ENCODE measurements around the gene MYRIP.
"Not testable (repeated sequence)": the region's sequence is repeated elsewhere in the genome, so short reads cannot be mapped to it uniquely, and the experiment has no call there.

The MYRIP gene

DNA sequence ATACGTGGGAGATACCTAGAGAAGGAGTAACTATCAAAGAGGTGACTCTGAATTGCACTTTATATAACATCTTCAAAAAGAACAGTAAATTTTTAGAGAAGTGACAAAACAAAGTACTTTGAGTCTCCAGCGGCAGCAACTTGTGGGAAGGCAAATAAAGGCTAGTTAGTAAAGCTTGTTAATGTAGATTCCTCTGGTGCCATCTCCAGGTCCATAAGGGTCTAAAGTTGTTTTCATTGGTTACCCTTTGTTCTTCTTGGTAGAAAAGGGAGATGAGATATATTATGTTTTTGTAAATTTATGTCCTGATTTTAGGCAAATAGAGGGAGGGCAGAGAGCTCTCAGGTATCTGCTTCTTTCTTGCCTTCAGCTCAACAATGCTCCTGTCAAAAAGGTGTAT, 161.6 kb downstream of the MYRIP start:
- DNase-seq (ENCODE audit: low spot score) = no peak

GRCh38 chr3:39971559-39972031, 162.2 kb downstream of the MYRIP start:
- DNase-seq (ENCODE audit: low spot score) = no peak

- no peak for DNase-seq (ENCODE audit: low spot score)
Measured at GRCh38 chr3:39972508-39972907, 163.1 kb downstream of the MYRIP start.

DNA sequence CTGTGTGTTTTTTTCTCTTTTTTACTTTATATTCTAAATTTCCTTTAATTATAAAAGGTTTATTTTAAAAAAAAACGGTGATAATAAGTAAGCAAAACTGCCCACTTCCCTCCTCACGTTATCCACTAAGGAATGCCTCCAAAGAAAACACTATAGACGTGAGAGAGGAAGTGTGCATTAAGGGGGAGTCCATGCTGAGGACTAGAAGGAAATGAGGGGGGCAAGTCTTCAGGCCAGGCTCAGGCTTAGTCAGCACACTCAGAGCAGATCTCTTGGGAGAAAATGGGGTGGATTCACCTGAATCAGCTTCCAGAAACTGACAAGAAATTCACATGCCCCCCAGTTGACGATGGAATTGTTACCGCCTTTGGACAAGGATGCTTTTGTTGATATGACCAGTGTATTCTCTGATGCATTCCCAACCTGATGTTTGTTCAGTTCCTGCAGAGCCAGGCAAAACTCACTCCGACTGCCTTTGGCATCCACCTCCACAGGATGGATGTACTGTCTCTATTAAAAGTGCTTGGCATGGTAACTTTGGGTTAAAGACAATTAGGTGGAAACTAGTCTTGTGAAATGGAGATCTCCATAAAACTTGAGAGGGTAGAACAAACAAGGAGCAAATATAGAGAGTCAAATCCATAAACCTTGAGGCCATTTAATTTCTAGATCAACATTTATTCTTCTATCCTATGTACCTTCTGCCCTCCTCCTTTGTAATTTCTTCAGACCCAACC, 167.8 kb downstream of the MYRIP start:
- no peak for DNase-seq (ENCODE audit: low spot score)

GRCh38 chr3:39978308-39978707, 168.9 kb downstream of the MYRIP start:
- DNase-seq (ENCODE audit: low spot score) = no peak

DNA sequence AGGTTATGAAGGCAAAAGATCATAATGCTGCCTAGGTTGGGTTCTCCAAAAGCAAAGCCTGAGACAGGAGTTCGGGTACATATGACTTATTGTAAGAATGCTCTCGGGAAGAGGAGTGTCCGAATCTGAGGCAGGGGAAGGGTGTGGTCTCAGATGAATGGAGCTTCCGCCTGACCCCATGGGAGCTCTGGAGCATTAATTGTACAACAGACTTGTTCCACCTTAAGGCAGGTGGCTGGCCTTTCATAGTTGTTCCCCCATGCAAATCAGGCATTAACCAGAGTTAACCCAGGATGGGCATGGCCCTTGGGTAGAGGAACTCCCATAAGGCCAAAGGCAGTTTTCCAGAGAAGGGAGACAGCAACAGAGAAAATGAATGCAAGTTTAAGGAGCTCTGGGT, 170.6 kb downstream of the MYRIP start:
- DNase-seq (ENCODE audit: low spot score) = no peak

- DNase-seq (ENCODE audit: low spot score) = no peak
Measured at GRCh38 chr3:39980781-39981180, 171.4 kb downstream of the MYRIP start.

DNA sequence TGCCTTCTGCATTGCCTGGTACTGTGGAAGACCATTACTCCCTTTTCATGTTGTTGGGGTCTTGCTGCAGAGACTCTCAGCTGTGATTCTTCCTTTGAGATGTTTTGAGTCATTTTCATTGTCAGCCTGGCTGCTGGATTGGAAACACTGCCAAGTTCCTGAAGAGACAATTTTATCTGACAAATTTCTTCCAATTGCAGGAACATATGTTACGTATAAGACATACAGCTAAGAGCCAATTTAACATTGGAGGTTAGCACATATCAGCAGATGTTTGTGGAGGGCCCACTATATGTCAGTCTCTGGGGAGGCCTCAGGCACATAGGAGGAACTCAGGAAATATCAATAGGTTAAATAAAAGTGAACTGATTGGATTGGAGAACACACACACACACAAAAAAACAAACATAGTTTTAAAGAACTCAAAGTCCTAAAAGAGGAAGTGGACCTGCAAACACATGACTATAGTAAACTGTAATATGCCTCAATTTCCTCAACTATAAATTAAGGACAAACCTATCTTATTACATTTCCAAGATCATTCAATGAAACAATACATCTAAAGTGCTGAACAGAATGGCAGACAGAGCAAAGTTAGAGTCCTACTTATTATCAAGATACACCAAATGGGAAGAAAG, 172.3 kb downstream of the MYRIP start:
- no peak for DNase-seq (ENCODE audit: low spot score)

- DNase-seq (ENCODE audit: low spot score) = no peak
Measured at GRCh38 chr3:39982665-39983357, 173.4 kb downstream of the MYRIP start.

- DNase-seq (ENCODE audit: low spot score) = peak; percentile 36
Measured at GRCh38 chr3:39989746-39990145, 180.3 kb downstream of the MYRIP start.

DNA sequence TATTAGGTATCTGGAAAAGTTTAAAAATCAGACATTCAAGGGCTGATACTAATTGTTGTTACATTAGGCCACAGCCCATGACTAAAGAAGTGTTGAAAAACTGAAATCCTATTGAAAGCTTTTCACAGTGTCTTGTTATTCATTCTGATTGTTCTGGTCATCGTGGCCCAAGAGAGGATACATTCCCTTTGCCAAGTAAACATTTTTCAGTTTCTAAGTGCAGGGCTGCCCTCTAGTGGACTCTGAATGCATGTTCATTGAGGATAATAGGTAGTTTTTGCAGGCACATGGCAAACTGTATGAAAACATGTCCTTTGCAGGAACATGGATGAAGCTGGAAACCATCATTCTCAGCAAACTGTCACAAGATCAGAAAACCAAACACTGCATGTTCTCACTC, 181.1 kb downstream of the MYRIP start:
- peak; percentile 55 for DNase-seq (ENCODE audit: low spot score)

DNA sequence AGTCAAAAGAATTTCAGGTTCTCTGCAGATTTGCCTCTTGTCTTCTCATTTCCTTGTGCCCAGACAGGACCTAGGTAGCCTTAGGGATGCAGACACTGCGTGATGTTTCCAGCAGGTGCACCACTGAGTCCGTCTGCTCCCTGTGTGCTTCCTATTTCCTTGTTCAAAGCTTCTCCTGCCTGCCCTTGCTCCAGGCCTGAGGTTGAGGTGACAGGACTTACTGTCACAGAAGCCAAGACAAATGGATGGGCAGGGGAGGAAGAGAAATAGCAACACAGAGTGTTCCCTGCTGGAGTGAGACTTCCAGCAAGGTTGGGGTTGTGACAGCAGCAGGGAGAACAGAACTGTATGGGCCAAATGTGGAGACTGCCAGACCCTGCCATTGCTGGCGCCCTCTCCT, 199.4 kb downstream of the MYRIP start:
- DNase-seq (ENCODE audit: low spot score) = no peak

DNA sequence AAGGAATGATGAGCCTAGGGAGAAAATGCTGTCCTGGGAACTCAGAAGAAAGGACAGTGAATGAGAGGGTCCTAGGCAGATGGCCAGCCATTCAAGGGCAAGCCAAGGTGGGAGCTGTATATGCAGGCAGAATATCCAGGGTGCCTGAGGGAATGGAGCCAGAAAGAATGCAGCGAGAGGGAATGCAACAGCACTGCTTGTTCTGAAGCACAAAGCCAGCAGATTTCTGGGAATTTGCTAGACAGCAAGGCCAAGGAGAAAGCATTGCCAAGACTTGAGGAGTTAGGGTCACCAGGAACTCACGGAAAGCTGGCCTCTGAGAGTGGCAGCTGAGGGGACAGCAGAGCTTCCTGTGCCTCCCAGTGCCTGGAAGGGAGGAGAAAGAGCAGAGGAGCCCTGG, 200.6 kb downstream of the MYRIP start:
- no peak for DNase-seq (ENCODE audit: low spot score)

- DNase-seq (ENCODE audit: low spot score) = no peak
Measured at GRCh38 chr3:40012381-40012780, 203.0 kb downstream of the MYRIP start.

DNA sequence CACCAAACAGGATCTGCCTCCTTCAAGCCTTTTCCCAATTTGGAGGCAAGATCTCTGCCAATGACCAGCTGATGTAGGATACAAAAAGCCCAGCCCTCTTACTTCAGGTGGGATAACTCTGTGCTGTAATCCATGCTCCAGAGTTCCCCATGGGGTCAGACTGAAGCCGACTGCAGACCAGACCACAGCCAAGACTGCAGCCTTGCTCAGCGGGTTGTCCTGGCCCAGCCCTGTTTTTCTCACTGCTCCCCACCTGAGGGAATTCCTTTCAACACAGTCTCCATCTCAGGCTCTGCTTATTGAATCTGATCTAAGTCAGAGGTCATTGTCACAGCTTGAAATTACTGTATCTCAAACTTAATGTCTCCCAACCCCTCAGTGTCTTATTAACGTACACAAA, 207.0 kb downstream of the MYRIP start:
- DNase-seq (ENCODE audit: low spot score) = no peak

DNA sequence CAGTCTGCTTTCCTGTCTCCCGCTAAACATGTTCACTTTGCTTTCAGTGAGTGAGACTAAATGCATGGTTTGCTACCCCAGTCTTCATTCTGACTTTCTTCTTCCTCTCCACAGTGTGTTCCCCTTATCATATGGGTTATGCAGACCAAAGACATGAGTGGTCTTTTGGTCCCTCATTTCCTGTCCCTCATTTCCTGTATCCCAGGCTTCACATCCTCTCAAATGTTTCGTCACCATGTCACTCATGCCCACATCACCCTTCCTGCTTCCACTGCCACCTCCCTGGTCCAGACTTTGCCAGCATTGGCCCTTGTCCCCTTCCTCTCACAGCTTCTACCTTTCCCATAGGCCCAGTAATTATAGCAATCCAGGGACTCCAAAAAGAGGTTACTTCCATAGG, 209.0 kb downstream of the MYRIP start:
- DNase-seq (ENCODE audit: low spot score) = no peak

GRCh38 chr3:40019376-40019775, 210.0 kb downstream of the MYRIP start:
- no peak for DNase-seq (ENCODE audit: low spot score)

DNA sequence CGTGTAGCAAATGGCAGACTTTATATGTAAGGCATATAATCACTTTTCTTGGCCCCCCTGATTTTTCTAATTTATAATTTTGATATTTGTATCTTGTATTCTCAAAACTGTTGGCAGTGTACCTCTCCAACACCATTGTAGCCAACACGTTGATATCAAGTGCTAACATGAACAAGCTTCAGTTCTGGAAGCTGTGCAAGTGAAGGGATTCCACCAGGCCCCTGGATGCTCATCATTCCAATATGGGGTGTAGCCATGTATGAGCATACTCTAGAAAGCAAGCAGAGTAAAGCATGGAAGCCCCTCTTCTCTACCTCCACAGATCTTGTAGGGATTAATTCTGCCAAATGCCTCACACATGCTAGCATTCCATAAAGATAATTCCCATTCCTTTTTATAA, 211.3 kb downstream of the MYRIP start:
- DNase-seq (ENCODE audit: low spot score) = no peak

DNA sequence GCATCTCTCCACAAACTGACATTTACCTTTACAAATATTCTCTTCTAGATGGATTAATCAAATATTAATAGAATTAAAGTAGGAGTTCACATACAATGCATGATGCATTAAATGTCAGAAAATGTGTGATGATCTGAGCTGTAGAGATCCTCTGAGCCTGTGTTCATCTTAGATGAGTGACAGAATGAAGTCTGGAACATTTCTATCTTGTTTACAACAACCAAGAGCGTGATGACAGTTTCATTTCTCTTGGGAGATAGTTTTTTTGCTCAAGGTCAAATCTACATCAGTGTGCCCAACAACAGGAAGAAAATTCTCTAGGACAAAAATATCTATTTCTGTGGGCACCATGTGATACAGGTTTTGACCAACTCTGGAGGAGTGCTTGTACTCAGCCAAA, 211.9 kb downstream of the MYRIP start:
- no peak for DNase-seq (ENCODE audit: low spot score)

DNA sequence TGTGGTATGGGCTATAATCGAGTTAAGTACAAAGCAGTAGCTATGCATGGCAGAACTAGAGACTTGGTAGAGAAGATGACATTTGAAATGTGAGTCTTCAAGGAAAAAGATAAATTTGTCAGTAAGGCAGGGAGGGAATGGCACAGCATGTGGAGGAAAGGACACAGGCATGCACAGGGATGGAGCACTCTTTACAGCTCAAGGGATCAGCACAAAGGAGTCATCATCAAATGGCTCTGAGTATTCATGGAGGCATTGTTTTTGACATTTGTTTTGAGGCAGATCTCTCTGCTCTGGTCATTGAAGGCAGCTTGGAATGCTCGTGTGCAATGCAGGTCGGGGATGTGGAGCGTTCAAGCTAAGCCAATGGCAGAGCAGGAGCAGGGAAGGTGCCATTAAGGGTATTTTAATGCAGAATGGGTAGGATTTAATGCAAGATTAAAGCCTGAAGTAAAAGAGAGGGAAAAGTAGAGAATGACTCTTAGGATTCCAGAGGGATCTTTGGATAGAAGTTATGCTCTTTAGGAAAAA, 213.0 kb downstream of the MYRIP start:
- DNase-seq (ENCODE audit: low spot score) = no peak

GRCh38 chr3:40024526-40024925, 215.1 kb downstream of the MYRIP start:
- no peak for DNase-seq (ENCODE audit: low spot score)

GRCh38 chr3:40025892-40026291, 216.5 kb downstream of the MYRIP start:
- not testable (repeated sequence) for DNase-seq (ENCODE audit: low spot score)

DNA sequence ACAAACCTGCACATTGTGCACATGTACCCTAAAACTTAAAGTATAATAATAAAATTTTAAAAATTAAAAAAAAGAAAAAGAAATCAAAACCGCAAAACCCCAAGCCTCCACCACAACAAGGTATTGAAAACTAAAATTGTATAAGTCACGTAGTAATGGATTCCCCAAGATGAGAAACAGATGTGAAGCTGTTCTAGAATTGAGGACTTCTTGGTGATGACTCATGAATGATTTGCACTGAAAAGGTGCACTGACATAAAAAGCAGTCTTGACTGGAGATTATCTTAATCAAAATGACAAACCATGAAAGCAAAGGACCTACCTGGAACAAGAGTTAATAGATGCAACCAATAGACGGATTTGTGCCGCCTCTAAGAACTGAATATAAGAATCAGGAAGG, 225.8 kb downstream of the MYRIP start:
- no peak for DNase-seq (ENCODE audit: low spot score)
